Uterus (tissue), 4 donors: ENCODE results near the gene C22orf23. TPM values are rescaled to one million over a fixed set of nuclear protein-coding genes. Genes with fewer than 3 reads are reported as not detected.

Experiments used
- DNase-seq, 2 donors: peaks; one replicate each; pipeline ENCODE4 v3.0.0-alpha.2; 2019 to 2020
- H3K27ac ChIP-seq, 2 donors: fragments of 200-600 bp; sonication (generic); 1 replicate in 1 of 2; 2 replicates in 1 of 2; pipeline ENCODE4 v1.5.1; 2016 to 2018
- H3K27me3 ChIP-seq, 2 donors: fragments of 200-600 bp; sonication (generic); one replicate each; pipeline ENCODE4 v1.5.1; 2018 to 2019; ENCODE audit warnings: control low read depth in 1 of 2
- H3K36me3 ChIP-seq, 2 donors: fragments of 200-600 bp; sonication (generic); one replicate each; pipeline ENCODE4 v1.5.1; 2019; ENCODE audit warnings: control low read depth in 1 of 2
- H3K4me1 ChIP-seq, 2 donors: fragments of 200-600 bp; sonication (generic); one replicate each; pipeline ENCODE4 v1.5.1; 2018 to 2019; ENCODE audit warnings: control low read depth in 1 of 2
- H3K4me3 ChIP-seq, 2 donors: fragments of 200-600 bp; sonication (generic); 1 replicate in 1 of 2; 2 replicates in 1 of 2; pipeline ENCODE4 v1.5.1; 2018 to 2019; ENCODE audit warnings: mild to moderate bottlenecking in 1 of 2
- H3K9me3 ChIP-seq, 2 donors: fragments of 200-600 bp; sonication (generic); one replicate each; pipeline ENCODE4 v1.5.1; 2019; ENCODE audit warnings: control low read depth in 1 of 2
- POLR2A ChIP-seq, 2 donors: fragments of 450-650 bp; IDR thresholded peaks; one replicate each; pipeline ENCODE4 v1.6.1; 2016; ENCODE audit warnings: antibody characterized with exemption in 2 of 2, mild to moderate bottlenecking in 1 of 2, moderate library complexity in 1 of 2
- intact Hi-C: fragments of 100-400 bp; cut with DNase I; formaldehyde crosslinking; loops from one replicate; pipeline ENCODE4 v1.15.1; 2023; ENCODE audit warnings: low total_unique reads
- total RNA-seq, 4 donors: library from RNA; depleted of rRNA in 3 of 4; stranded (reverse); fragments of >200 nt in 3 of 4; gene quantifications; one replicate each; pipeline versions ENCODE4 v1.1.0 to v1.2.4, GENCODE V29; 2014 to 2023
- TF ChIP-seq, protein P1 (sequence below), 4 experiments: fragments of 200-600 bp in 2 of 4; fragments of 450-650 bp in 2 of 4; sonication (generic) in 2 of 4; IDR thresholded peaks; one replicate each; pipeline ENCODE4 v1.5.1; 2016 to 2019; ENCODE audit warnings: antibody characterized with exemption in 4 of 4, mild to moderate bottlenecking in 2 of 4, moderate library complexity in 1 of 4
- donor health status: DM: yes; HTN: yes; CAD: no.

Gene C22orf23
- total RNA-seq, 4 donors from 2014 or later = 0.40 to 0.76 TPM; not detected in 2

DNA sequence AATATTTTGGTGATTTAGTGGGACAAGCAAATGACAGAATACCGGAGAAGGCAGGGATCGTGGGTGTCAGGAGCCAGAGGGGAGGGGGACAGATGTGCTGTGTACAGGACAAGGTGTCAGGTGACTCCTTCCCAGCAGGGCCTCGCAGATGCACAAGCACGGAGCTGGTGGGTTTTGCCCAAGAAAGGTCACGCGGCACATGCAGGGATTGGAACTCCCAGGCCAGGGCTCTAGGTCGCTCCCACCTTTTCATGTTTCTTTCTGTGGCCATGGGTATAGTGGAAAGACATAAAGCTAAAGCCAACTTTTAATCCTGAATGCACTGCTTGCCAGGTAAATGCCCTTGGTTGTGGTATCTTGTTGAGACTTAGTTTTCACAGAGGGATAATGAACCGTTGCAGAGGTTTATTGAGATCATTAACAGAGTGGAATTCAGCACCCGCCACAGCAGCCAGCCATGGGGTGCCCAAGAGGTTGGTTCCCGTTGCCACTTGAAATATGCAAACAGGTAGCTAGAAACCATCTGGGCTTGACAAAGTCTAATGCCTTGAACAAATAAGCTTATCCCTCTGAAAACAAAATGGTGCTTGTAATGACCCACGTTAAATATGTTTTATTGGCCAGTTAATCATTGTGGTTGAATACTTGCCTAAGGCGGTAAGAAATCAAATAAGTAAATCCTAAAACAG is 10.1 kb downstream of the C22orf23 start:
- Histone ChIP-seq H3K4me3 (no peak overlapping the region), H3K27ac (no peak overlapping the region), H3K36me3 (no peaks in the 10 kb centered on the region), H3K27me3 (no peaks in the 10 kb centered on the region), H3K9me3 (no peaks in the 10 kb centered on the region), H3K4me1 (no peaks in the 10 kb centered on the region)
- DNase-seq = no peak
- TF ChIP-seq POLR2A (IDR thresholded peaks at IDR 0.05) = no peak
- TF ChIP-seq, protein P1, sequence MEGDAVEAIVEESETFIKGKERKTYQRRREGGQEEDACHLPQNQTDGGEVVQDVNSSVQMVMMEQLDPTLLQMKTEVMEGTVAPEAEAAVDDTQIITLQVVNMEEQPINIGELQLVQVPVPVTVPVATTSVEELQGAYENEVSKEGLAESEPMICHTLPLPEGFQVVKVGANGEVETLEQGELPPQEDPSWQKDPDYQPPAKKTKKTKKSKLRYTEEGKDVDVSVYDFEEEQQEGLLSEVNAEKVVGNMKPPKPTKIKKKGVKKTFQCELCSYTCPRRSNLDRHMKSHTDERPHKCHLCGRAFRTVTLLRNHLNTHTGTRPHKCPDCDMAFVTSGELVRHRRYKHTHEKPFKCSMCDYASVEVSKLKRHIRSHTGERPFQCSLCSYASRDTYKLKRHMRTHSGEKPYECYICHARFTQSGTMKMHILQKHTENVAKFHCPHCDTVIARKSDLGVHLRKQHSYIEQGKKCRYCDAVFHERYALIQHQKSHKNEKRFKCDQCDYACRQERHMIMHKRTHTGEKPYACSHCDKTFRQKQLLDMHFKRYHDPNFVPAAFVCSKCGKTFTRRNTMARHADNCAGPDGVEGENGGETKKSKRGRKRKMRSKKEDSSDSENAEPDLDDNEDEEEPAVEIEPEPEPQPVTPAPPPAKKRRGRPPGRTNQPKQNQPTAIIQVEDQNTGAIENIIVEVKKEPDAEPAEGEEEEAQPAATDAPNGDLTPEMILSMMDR (IDR thresholded peaks at IDR 0.05) = no peak
- intact Hi-C loops = no loop called here

DNA sequence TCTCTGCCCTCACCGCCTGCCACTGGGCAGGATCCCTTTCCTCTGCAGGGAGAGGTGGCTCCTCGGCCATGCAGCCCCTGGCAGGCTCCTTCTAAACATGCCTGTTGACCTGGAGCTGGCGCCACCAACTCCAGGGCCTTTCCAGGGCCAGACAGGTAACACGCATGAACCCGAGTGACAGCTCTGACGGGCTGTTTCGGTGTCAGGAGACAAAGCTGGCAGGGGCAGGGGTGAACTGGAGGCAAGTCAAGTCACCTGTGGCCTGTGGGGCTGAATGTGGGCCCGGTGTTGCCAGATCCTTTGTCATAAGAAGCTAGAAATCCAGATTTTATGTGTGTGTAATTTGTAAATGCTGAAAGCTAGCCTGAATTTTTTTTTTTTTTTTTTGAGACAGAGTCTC is 11.3 kb downstream of the C22orf23 start:
- Histone ChIP-seq H3K27me3 (no peaks in the 10 kb centered on the region), H3K4me3 (no peak overlapping the region), H3K36me3 (no peaks in the 10 kb centered on the region), H3K9me3 (no peaks in the 10 kb centered on the region), H3K27ac (no peak overlapping the region), H3K4me1 (no peaks in the 10 kb centered on the region)
- TF ChIP-seq POLR2A (IDR thresholded peaks at IDR 0.05) = no peak
- TF ChIP-seq, protein P1 (IDR thresholded peaks at IDR 0.05) = no peak
- DNase-seq = no peak
- intact Hi-C loops = no loop called here

DNA sequence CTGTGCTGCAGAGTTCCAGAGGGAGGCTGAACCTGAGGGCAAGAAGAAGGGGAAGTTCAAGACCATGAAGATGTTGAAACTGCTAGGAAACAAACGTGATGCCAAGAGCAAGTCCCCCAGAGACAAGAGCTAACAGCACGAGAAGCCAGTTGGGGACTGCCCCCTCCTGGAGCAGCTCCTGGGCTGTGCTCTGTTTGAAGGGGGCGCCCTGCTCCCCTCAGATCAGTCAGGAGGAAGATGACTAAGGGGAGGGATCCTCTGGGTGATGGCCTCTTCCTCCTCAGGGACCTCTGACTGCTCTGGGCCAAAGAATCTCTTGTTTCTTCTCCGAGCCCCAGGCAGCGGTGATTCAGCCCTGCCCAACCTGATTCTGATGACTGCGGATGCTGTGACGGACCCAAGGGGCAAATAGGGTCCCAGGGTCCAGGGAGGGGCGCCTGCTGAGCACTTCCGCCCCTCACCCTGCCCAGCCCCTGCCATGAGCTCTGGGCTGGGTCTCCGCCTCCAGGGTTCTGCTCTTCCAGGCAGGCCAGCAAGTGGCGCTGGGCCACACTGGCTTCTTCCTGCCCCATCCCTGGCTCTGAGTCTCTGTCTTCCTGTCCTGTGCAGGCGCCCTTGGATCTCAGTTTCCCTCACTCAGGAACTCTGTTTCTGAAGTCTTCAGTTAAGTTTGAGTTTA is 12.6 kb downstream of the C22orf23 start:
- H3K9me3 ChIP-seq = no peaks in the 10 kb centered on the region
- TF ChIP-seq POLR2A (IDR thresholded peaks at IDR 0.05) = no peak
- TF ChIP-seq, protein P1 (IDR thresholded peaks at IDR 0.05) = no peak
- H3K4me3 ChIP-seq = no peak overlapping the region
- H3K4me1 ChIP-seq = no peaks in the 10 kb centered on the region
- H3K27ac ChIP-seq = no peak overlapping the region
- no peaks in the 10 kb centered on the region for H3K27me3 ChIP-seq
- intact Hi-C loops = no loop called here
- H3K36me3 ChIP-seq = no peaks in the 10 kb centered on the region
- DNase-seq = no peak

DNA sequence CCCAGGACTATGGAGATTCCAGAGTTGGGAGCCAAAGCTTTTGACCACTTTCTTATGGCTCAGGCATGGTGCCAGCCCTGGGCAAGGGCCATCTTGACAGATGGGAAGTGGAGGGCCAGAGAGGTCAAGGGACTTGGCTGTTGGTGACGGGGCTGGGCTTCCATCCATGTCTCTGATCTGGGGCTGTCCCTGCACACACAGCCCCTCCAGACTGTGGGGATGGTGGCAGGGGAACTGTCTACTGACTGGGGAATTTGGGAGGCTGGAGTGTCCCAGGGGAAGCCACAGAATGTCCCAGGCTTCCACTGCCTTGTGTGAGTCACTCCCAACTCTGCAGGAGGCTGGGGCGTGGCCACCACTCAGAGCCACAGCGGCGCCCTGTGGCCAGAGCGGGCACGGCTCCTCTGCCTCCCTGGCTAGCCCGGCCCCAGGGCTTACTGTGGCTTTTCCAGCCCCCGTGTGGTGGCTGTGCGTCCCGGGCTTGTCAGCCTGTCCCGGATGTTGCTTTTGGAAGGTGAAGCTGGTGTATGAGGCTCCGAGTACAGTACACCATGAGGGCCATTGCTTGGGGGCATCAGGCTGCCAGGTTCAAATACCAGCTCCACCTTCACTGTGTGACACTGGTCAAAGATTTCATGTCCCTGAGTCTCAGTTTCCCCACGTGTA is 19.6 kb downstream of the C22orf23 start:
- Histone ChIP-seq H3K27ac (peak overlapping the region; percentile 60 to 68), H3K9me3 (no peaks in the 10 kb centered on the region), H3K27me3 (no peaks in the 10 kb centered on the region), H3K4me1 (peaks cover 0 to 11% of the 10 kb centered on the region in 2 donors), H3K36me3 (no peaks in the 10 kb centered on the region), H3K4me3 (no peak overlapping the region)
- intact Hi-C loops = loop anchor here (5.0 kb wide), 1 partner anchor 37 kb away; no protein-coding TSS in a partner anchor
- TF ChIP-seq POLR2A (IDR thresholded peaks at IDR 0.05) = no peak
- TF ChIP-seq, protein P1 (IDR thresholded peaks at IDR 0.05) = peak; percentile 97 to 99 (median 98)
- DNase-seq = peak; percentile 86 to 90
